B cell (primary cell): Measurements from ENCODE around the gene CBX5. TPM values are rescaled to one million over a fixed set of nuclear protein-coding genes. Genes with fewer than 3 reads are reported as not detected.

Source experiments
- ATAC-seq: fragments of 200-7000 bp; cut with Tn5 transposase; one replicate; pipeline ENCODE4 v1.10.0; 2021; ENCODE audit warnings: low read depth, mild to moderate bottlenecking, moderate number of reproducible peaks, moderate library complexity
- CTCF ChIA-PET: fragments of 350-600 bp; sonication (Branson Sonifier 250); formaldehyde crosslinking; loops from one replicate; lab custom pipeline; 2021; ENCODE audit warnings: antibody characterized with exemption, inconsistent platforms; lab: Charles Lee
- POLR2A ChIA-PET: fragments of 350-600 bp; sonication (Branson Sonifier 250); formaldehyde crosslinking; loops from one replicate; lab custom pipeline; 2021; ENCODE audit warnings: antibody characterized with exemption; lab: Charles Lee
- DNase-seq: peaks from one replicate; pipeline ENCODE4 v3.0.0; 2013
- H2AFZ ChIP-seq: 2 replicates; pipeline ENCODE4 v1.6.1; 2012; ENCODE audit warnings: mild to moderate bottlenecking, low read depth, low read length; ENCODE audit not compliant: insufficient read depth, poor library complexity, severe bottlenecking
- H3K27ac ChIP-seq, 2 donors: 1 replicate in 1 of 2; 2 replicates in 1 of 2; pipeline ENCODE4 v1.5.1; 2012 to 2013; ENCODE audit warnings: low read length in 2 of 2, mild to moderate bottlenecking in 2 of 2, moderate library complexity in 1 of 2
- H3K27me3 ChIP-seq, 4 experiments: fragments of 200-600 bp in 1 of 4; sonication (generic) in 1 of 4; replicated peaks in 1 of 4; 1 replicate in 2 of 4; 2 replicates in 2 of 4; pipeline versions ENCODE4 v1.6.1 to v1.7.0; 2013 to 2016; ENCODE audit warnings: low read length in 3 of 4, mild to moderate bottlenecking in 2 of 4, mixed read lengths in 1 of 4, moderate library complexity in 1 of 4; ENCODE audit not compliant: insufficient read depth in 4 of 4, control insufficient read depth in 3 of 4; ENCODE audit errors: control extremely low read depth in 1 of 4
- H3K36me3 ChIP-seq, 2 experiments: replicated peaks in 1 of 2; 1 replicate in 1 of 2; 2 replicates in 1 of 2; pipeline versions ENCODE4 v1.6.1 to v1.7.1; 2013; ENCODE audit warnings: low read length in 1 of 2; ENCODE audit not compliant: insufficient read depth in 2 of 2, control insufficient read depth in 1 of 2; ENCODE audit errors: control extremely low read depth in 1 of 2, extremely low read depth in 1 of 2
- H3K4me1 ChIP-seq, 2 donors: fragments of 200-600 bp in 1 of 2; sonication (generic) in 1 of 2; 1 replicate in 1 of 2; 2 replicates in 1 of 2; pipeline versions ENCODE4 v1.5.1 to v1.6.1; 2013 to 2017; ENCODE audit warnings: low read length in 2 of 2; ENCODE audit not compliant: control insufficient read depth in 2 of 2, insufficient read depth in 2 of 2
- H3K4me2 ChIP-seq: replicated peaks from 2 replicates; pipeline ENCODE3; 2012; ENCODE audit warnings: mild to moderate bottlenecking, low read depth, low read length; ENCODE audit not compliant: poor library complexity, severe bottlenecking
- H3K4me3 ChIP-seq, 5 experiments: fragments of 200-600 bp in 1 of 5; sonication (generic) in 1 of 5; 1 replicate in 3 of 5; 2 replicates in 2 of 5; pipeline versions ENCODE4 v1.5.1 to v1.7.0; 2011 to 2016; ENCODE audit warnings: low read length in 4 of 5, mild to moderate bottlenecking in 4 of 5, low read depth in 2 of 5, control low read depth in 1 of 5, moderate library complexity in 1 of 5; ENCODE audit not compliant: insufficient read depth in 1 of 5; ENCODE audit errors: control extremely low read depth in 1 of 5, extremely low read depth in 1 of 5
- H3K79me2 ChIP-seq: fragments of 200-600 bp; sonication (generic); one replicate; pipeline ENCODE4 v1.6.0; 2016; ENCODE audit warnings: low read length; ENCODE audit not compliant: control insufficient read depth, insufficient read depth
- H3K9ac ChIP-seq: fragments of 200-600 bp; sonication (generic); 2 replicates; pipeline ENCODE4 v1.6.1; 2017; ENCODE audit warnings: mild to moderate bottlenecking, low read length, moderate library complexity
- H3K9me3 ChIP-seq, 3 donors: one replicate each; pipeline versions ENCODE4 v1.6.1 to v1.7.1; 2013; ENCODE audit warnings: low read length in 2 of 3; ENCODE audit not compliant: control insufficient read depth in 2 of 3, insufficient read depth in 1 of 3; ENCODE audit errors: control extremely low read depth in 1 of 3
- H4K20me1 ChIP-seq: 2 replicates; pipeline ENCODE4 v1.6.0; 2012; ENCODE audit warnings: mild to moderate bottlenecking, low read length; ENCODE audit not compliant: insufficient read depth, control insufficient read depth, poor library complexity, severe bottlenecking
- H3K27ac Mint-ChIP-seq: one replicate; pipeline ENCODE4 v1.8.0; 2021; ENCODE audit warnings: mixed read lengths
- H3K27me3 Mint-ChIP-seq: one replicate; pipeline ENCODE4 v1.8.0; 2021; ENCODE audit warnings: mixed read lengths
- H3K4me1 Mint-ChIP-seq: one replicate; pipeline ENCODE4 v1.8.0; 2021; ENCODE audit warnings: mixed read lengths
- H3K4me3 Mint-ChIP-seq: one replicate; pipeline ENCODE4 v1.8.0; 2021; ENCODE audit warnings: mixed read lengths
- H3K9me3 Mint-ChIP-seq: one replicate; pipeline ENCODE4 v1.8.0; 2022; ENCODE audit warnings: mixed read lengths; ENCODE audit not compliant: insufficient read depth
- EZH2 ChIP-seq: IDR thresholded peaks from 2 replicates; pipeline ENCODE4 v1.6.1; 2012; ENCODE audit warnings: borderline replicate concordance, low read depth, mild to moderate bottlenecking, moderate library complexity, low read length; ENCODE audit not compliant: insufficient read depth, poor library complexity, severe bottlenecking
- WGBS: methylation state at CpG from one replicate; pipeline ENCODE4 v1.1.5; 2013; ENCODE audit warnings: missing lambda C conversion rate; ENCODE audit not compliant: insufficient coverage; 5-methylcytosine and 5-hydroxymethylcytosine counted together
- intact Hi-C: fragments of 100-400 bp; cut with micrococcal nuclease; formaldehyde crosslinking; loops from one replicate; pipeline ENCODE4 v1.10.0; 2022
- polyA plus RNA-seq: library from polyadenylated mRNA; depleted of rRNA; stranded (reverse); fragments of >200 nt; gene quantifications from 2 replicates; pipeline ENCODE4 v1.2.3, GENCODE V29; 2012
- total RNA-seq, 2 donors: library from RNA; stranded (reverse); fragments of 120-200 nt in 1 of 2; gene quantifications; 1 replicate in 1 of 2; 2 replicates in 1 of 2; pipeline versions ENCODE4 v1.2.3 to v1.2.4, GENCODE V29; 2013 to 2022
- TF ChIP-seq, protein P1 (sequence below): fragments of 200-600 bp; IDR thresholded peaks from one replicate; pipeline ENCODE4 v1.8.0; 2022; ENCODE audit warnings: antibody characterized with exemption, mild to moderate bottlenecking

The CBX5 gene
- total and polyA plus RNA-seq, 2 donors (not counting 1 experiment from before 2014, with no cell fraction given): 10.5 to 66.2 TPM

DNA sequence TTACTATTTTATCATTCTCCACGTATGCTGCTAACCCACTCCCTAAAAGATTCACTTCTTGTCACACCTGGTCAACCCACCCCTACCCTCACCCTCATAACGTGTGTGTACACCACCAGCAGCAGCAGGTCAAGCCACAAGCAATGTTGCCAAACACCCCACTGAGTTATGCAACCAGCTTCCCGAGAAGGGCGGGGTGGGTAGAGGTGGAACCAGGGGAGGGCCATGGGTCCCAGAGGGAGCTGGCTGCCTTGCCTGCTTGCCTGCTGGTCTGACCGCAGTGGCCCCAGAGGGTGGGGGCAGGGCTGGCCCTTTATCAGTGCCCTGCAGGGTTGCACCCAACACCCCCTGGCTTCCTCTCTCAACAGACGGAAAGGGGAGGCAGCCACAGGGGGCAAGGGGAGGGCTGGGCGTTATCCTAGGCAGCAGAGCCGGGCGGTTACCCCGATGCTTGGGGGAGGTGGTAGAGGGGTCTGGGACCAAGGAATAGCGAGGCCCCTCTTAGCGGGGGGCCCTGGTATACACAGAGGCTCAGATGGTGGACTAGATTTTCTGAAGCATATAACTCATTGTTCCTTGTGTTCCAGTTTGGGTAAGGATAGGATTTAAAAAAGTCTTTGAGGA is 24.4 kb upstream of the CBX5 start:
- WGBS: 0% methylated on average over 7 of the region's 12 CpGs
- Mint-ChIP-seq H3K4me1 (peaks cover 39% of the 10 kb centered on the region), H3K4me3 (peak overlapping the region; percentile 83), H3K27ac (no peak overlapping the region), H3K9me3 (no peaks in the 10 kb centered on the region), H3K27me3 (peaks cover 49% of the 10 kb centered on the region)
- intact Hi-C loops: no loop called here
- Histone ChIP-seq H3K4me3 (peak overlapping the region in 4 of 5 experiments; percentile 8 to 34 (median 28)), H3K9me3 (peaks cover 0 to 5% (median 0%) of the 10 kb centered on the region in 3 donors), H3K4me1 (peaks cover 38 to 39% of the 10 kb centered on the region in 2 donors), H4K20me1 (no peaks in the 10 kb centered on the region), H3K36me3 (no peaks in the 10 kb centered on the region), H2AFZ (peak overlapping the region; percentile 70), H3K9ac (peak overlapping the region; percentile 56), H3K27me3 (peaks cover 0 to 29% (median 25%) of the 10 kb centered on the region in 4 experiments), H3K4me2 (peak overlapping the region; percentile 77), H3K79me2 (no peaks in the 10 kb centered on the region), H3K27ac (no peak overlapping the region)
- TF ChIP-seq, protein P1, sequence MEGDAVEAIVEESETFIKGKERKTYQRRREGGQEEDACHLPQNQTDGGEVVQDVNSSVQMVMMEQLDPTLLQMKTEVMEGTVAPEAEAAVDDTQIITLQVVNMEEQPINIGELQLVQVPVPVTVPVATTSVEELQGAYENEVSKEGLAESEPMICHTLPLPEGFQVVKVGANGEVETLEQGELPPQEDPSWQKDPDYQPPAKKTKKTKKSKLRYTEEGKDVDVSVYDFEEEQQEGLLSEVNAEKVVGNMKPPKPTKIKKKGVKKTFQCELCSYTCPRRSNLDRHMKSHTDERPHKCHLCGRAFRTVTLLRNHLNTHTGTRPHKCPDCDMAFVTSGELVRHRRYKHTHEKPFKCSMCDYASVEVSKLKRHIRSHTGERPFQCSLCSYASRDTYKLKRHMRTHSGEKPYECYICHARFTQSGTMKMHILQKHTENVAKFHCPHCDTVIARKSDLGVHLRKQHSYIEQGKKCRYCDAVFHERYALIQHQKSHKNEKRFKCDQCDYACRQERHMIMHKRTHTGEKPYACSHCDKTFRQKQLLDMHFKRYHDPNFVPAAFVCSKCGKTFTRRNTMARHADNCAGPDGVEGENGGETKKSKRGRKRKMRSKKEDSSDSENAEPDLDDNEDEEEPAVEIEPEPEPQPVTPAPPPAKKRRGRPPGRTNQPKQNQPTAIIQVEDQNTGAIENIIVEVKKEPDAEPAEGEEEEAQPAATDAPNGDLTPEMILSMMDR: no peak
- TF ChIP-seq EZH2: no peak
- peak; percentile 95 for ATAC-seq
- ChIA-PET CTCF (interaction anchor here (0.9 kb wide), 1 partner anchor 10 kb away, joined by 7 read pairs; no protein-coding TSS in a partner anchor), POLR2A (interaction anchor here (0.6 kb wide), 1 partner anchor 572 kb away, joined by 3 read pairs; no protein-coding TSS in a partner anchor)
- DNase-seq: no peak

DNA sequence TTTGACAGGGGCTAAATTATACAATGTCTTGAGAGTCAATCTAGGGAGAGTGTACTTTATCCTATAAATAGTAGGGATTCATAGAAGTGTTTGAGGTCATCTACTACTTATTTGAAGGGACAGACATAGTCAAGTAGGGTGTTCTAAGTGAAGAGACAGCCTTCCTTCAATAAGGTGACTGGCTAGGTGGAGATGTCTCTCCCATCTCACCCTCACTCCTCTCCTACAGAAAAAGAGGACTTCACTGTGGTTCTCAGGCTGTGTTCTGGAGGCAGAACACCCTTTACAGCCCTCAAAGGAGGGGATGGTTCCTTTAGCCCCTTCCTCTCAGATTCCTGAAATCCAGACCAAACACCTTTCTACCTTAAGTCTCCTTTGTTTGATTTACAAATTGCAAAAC is 23.7 kb upstream of the CBX5 start:
- no peaks in the 10 kb centered on the region for H4K20me1 ChIP-seq
- H3K27me3 ChIP-seq: peaks cover 0 to 36% (median 29%) of the 10 kb centered on the region in 4 experiments
- H3K4me3 Mint-ChIP-seq: peak overlapping the region; percentile 83
- no peaks in the 10 kb centered on the region for H3K79me2 ChIP-seq
- H3K27ac ChIP-seq: no peak overlapping the region
- H3K9ac ChIP-seq: peak overlapping the region; percentile 56
- ATAC-seq (no peak), DNase-seq (no peak)
- peaks cover 39% of the 10 kb centered on the region for H3K4me1 Mint-ChIP-seq
- peaks cover 0 to 5% (median 0%) of the 10 kb centered on the region in 3 donors for H3K9me3 ChIP-seq
- no peak for TF ChIP-seq EZH2
- TF ChIP-seq, protein P1: no peak
- H3K4me3 ChIP-seq: peak overlapping the region in 2 of 5 experiments; percentile 28 to 34
- intact Hi-C loops: no loop called here
- H3K4me2 ChIP-seq: peak overlapping the region; percentile 77
- ChIA-PET POLR2A (interaction anchor here (0.6 kb wide), 1 partner anchor 572 kb away, joined by 3 read pairs; no protein-coding TSS in a partner anchor), CTCF (interaction anchor here (0.9 kb wide), 1 partner anchor 9 kb away, joined by 7 read pairs; no protein-coding TSS in a partner anchor)
- peak overlapping the region; percentile 70 for H2AFZ ChIP-seq
- H3K27me3 Mint-ChIP-seq: peaks cover 53% of the 10 kb centered on the region
- H3K27ac Mint-ChIP-seq: no peak overlapping the region
- H3K9me3 Mint-ChIP-seq: no peaks in the 10 kb centered on the region
- no peaks in the 10 kb centered on the region for H3K36me3 ChIP-seq
- H3K4me1 ChIP-seq: peaks cover 38 to 39% of the 10 kb centered on the region in 2 donors
